ENCODE measurements around the gene HSPA1A.
"Not testable (repeated sequence)": the region's sequence is repeated elsewhere in the genome, so short reads cannot be mapped to it uniquely, and the experiment has no call there.

HSPA1A gene

GRCh38 chr6:31785475-31785874 is 29.9 kb upstream of the HSPA1A start:
- no peak for ATAC-seq
- no peak for TF ChIP-seq RARB (CRISPR knock-in tag; IDR thresholded peaks at IDR 0.05)
- TF ChIP-seq PPARA (CRISPR knock-in tag; IDR thresholded peaks at IDR 0.05; ENCODE audit: borderline replicate concordance): no peak
- no peak for TF ChIP-seq BACH2 (CRISPR knock-in tag; IDR thresholded peaks at IDR 0.05; ENCODE audit: borderline replicate concordance)
- no peak for TF ChIP-seq SNAI2 (CRISPR knock-in tag; IDR thresholded peaks at IDR 0.05)
- no peak for TF ChIP-seq ZFP30 (CRISPR knock-in tag; IDR thresholded peaks at IDR 0.05)
- TF ChIP-seq TOX (CRISPR knock-in tag; IDR thresholded peaks at IDR 0.05; ENCODE audit: borderline replicate concordance): no peak
- no peak for TF ChIP-seq PATZ1 (CRISPR knock-in tag; IDR thresholded peaks at IDR 0.05; ENCODE audit: borderline replicate concordance)
- no peak for TF ChIP-seq CSDC2 (CRISPR knock-in tag; IDR thresholded peaks at IDR 0.05)
- TF ChIP-seq ZNF70 (CRISPR knock-in tag; IDR thresholded peaks at IDR 0.05): no peak
- TF ChIP-seq ZC3H10 (CRISPR knock-in tag; IDR thresholded peaks at IDR 0.05): no peak
- TF ChIP-seq OSR1 (CRISPR knock-in tag; IDR thresholded peaks at IDR 0.05): no peak
- TF ChIP-seq CSRNP3 (CRISPR knock-in tag; IDR thresholded peaks at IDR 0.05): no peak
- no peak for TF ChIP-seq ZFP3 (CRISPR knock-in tag; IDR thresholded peaks at IDR 0.05)
- no peak for TF ChIP-seq CREB5 (CRISPR knock-in tag; IDR thresholded peaks at IDR 0.05; ENCODE audit: low read depth)

- TF ChIP-seq RARB (CRISPR knock-in tag; IDR thresholded peaks at IDR 0.05): no peak
- no peak for TF ChIP-seq ZNF565 (CRISPR knock-in tag; conservative IDR thresholded peaks at IDR 0.05; ENCODE audit: low read depth)
- peak; percentile 48 for ATAC-seq
Observed at GRCh38 chr6:31791324-31792089, 23.8 kb upstream of the HSPA1A start.

- TF ChIP-seq POU6F1 (CRISPR knock-in tag; IDR thresholded peaks at IDR 0.05; ENCODE audit: borderline replicate concordance, low read depth): no peak
- TF ChIP-seq ZNF565 (CRISPR knock-in tag; conservative IDR thresholded peaks at IDR 0.05; ENCODE audit: low read depth): no peak
- no peak for TF ChIP-seq TSHZ2 (CRISPR knock-in tag; IDR thresholded peaks at IDR 0.05)
- no peak for ATAC-seq
Observed at GRCh38 chr6:31792090-31792374, 23.3 kb upstream of the HSPA1A start.

GRCh38 chr6:31792761-31793171 is 22.6 kb upstream of the HSPA1A start:
- no peak; the same call in 2 of the 3 replicates for ATAC-seq
- no peak for TF ChIP-seq ZNF565 (CRISPR knock-in tag; conservative IDR thresholded peaks at IDR 0.05; ENCODE audit: low read depth)
- TF ChIP-seq ZFP30 (CRISPR knock-in tag; IDR thresholded peaks at IDR 0.05): no peak
- no peak for TF ChIP-seq ESRRG (CRISPR knock-in tag; IDR thresholded peaks at IDR 0.05)
- TF ChIP-seq TCF4 (CRISPR knock-in tag; IDR thresholded peaks at IDR 0.05; ENCODE audit: borderline replicate concordance): no peak
- TF ChIP-seq BACH2 (CRISPR knock-in tag; IDR thresholded peaks at IDR 0.05; ENCODE audit: borderline replicate concordance): no peak
- no peak for TF ChIP-seq CSRNP3 (CRISPR knock-in tag; IDR thresholded peaks at IDR 0.05)
- TF ChIP-seq CREB5 (CRISPR knock-in tag; IDR thresholded peaks at IDR 0.05; ENCODE audit: low read depth): no peak

- ATAC-seq: not testable (repeated sequence)
Observed at GRCh38 chr6:31793927-31794245, 21.5 kb upstream of the HSPA1A start.
